ENCODE data around the gene NOP9.

The NOP9 gene

GRCh38 chr14:24338843-24339242 is 39.2 kb downstream of the NOP9 start:
- TF ChIP-seq CTCF (IDR thresholded peaks at IDR 0.05; ENCODE audit: control insufficient read depth, insufficient read depth, low read depth, low read length, missing control alignments) = no peak
- no peak overlapping the region; the same call in 1 of the 2 replicates for H3K4me3 ChIP-seq (ENCODE audit: control insufficient read depth, low read depth, low read length)
- DNase-seq (ENCODE audit: low read depth) = no peak

DNA sequence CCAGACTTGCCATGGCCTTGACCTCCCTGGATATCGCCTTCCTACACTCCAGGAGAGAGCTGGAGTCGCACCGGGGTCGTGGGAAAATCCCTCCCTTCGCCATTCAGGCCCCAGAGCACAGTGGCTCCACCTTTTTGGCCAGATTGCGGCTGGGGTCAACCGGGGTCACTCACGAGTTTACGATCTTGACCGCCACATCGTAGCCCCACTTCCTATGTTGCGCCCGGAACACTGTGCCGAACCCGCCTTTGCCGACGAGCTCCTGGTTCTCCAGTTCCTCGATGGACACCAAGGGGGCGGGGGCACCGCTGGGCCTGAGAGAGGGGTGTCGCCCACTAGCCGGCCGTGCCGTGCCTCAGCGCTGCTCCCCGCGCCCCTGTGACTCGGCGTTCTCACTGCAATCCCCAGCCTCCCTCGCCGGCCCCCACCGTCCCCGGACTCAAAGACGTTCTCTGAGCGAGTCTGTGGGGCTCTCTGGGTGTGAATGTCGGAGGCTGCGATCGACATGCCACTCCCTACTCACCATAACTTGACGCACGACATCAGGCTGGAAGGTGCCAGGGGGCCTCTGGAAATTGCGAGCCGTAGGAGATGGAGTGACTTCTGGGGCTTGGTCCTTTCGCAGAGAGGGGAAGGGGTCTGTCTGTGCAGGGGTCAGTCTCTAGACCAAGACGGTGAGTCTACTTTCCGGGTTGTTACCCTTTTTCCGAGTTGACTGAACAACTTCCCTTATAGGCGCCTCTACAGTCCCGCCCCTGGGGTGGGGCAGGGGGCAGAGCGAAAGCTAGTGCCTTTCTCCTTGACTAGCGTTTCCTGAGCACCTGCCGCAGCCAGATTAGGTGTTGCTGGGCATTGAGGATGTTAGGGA is 39.9 kb downstream of the NOP9 start, which contains the start of gene RIPK3:
Gene RIPK3 (minus strand): TSS at position 708 of the 868 bp plus-strand sequence. CDS start 165 bp downstream, at position 543.
- DNase-seq (ENCODE audit: low read depth) = no peak
- H3K4me3 ChIP-seq (ENCODE audit: control insufficient read depth, low read depth, low read length) = peak within 1 kb of the TSS; percentile 37

GRCh38 chr14:24340606-24341005 is 41.0 kb downstream of the NOP9 start:
- no peak overlapping the region for H3K4me3 ChIP-seq (ENCODE audit: control insufficient read depth, low read depth, low read length)
- no peak for TF ChIP-seq CTCF (IDR thresholded peaks at IDR 0.05; ENCODE audit: control insufficient read depth, insufficient read depth, low read depth, low read length, missing control alignments)
- no peak for DNase-seq (ENCODE audit: low read depth)

More for the DNA sequence above, 39.9 kb downstream of the NOP9 start, which contains the start of gene RIPK3:
- TF ChIP-seq CTCF (IDR thresholded peaks at IDR 0.05; ENCODE audit: control insufficient read depth, insufficient read depth, low read depth, low read length, missing control alignments) = no peak

DNA sequence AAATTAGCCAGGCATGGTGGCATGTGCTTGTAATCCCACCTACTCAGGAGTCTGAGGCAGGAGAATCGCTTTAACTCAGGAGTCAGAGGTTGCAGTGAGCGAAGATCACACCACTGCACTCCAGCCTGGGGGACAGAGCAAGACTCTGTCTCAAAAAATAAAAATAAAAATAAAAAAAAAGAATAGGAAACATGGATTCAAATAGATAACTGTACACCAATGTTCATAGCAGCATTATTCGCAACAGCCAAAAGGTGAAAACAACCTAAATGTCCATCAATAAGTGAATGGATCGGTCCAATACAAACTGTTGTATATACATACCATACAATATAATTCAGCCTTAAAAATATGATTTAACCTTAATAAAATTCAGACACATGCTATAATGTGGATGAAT is 43.2 kb downstream of the NOP9 start:
- no peak overlapping the region for H3K4me3 ChIP-seq (ENCODE audit: control insufficient read depth, low read depth, low read length)
- no peak for TF ChIP-seq CTCF (IDR thresholded peaks at IDR 0.05; ENCODE audit: control insufficient read depth, insufficient read depth, low read depth, low read length, missing control alignments)
- no peak for DNase-seq (ENCODE audit: low read depth)

GRCh38 chr14:24343795-24344660 is 44.4 kb downstream of the NOP9 start:
- H3K4me3 ChIP-seq (ENCODE audit: control insufficient read depth, low read depth, low read length) = no peak overlapping the region
- no peak for TF ChIP-seq CTCF (IDR thresholded peaks at IDR 0.05; ENCODE audit: control insufficient read depth, insufficient read depth, low read depth, low read length, missing control alignments)
- DNase-seq (ENCODE audit: low read depth) = no peak

- no peak overlapping the region for H3K4me3 ChIP-seq (ENCODE audit: control insufficient read depth, low read depth, low read length)
- DNase-seq (ENCODE audit: low read depth) = no peak
- TF ChIP-seq CTCF (IDR thresholded peaks at IDR 0.05; ENCODE audit: control insufficient read depth, insufficient read depth, low read depth, low read length, missing control alignments) = no peak
These were observed 47.5 kb downstream of the NOP9 start for GRCh38 chr14:24347134-24347533.

All from AG09309 (cell line).